Measurements from ENCODE around the gene WDR27.

DNA sequence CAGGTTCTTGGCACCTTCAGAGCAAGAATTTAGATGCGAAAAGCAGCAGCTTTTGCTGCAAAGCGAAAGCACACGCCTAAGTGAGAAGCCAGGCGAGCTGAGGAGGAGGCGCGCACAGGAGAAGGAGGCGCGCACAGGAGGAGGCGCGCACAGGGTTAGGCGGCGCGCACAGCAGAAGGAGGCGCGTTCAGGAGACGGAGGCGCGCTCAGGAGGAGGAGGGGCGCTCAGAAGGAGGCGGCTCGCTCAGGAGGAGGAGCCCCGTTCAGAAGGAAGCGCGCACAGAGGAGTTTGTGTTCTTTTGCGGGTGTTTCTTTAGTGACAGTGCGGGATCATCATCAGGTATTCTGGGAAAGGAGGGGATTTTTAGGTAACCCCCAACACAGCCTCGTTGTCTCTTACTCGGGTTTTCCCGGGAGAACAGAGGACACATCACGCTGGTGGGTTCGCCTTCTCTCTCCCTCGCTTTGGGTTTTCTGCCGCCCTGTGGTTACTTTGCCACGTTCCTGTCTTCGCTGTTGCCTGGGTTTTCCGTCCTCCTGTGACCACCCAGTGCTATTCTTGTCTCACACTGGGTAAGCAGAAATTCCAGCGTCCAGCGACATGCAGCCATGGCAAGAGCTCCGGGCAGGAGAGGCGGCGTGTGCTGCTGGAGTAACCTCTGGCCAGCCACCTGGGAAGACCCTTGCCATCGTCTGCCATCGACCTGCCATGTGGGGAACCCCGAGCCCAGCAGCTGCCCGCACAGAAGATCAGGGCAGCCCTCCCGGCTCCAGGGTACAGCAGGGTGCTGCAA lies 47.0 kb downstream of the WDR27 start:
- TF ChIP-seq POLR2A (IDR thresholded peaks at IDR 0.05; ENCODE audit: low read length) (peak; percentile 49), GATA1 (IDR thresholded peaks at IDR 0.05; ENCODE audit: low read depth, low read length) (no peak)

Measured in erythroblast (primary cell).